ENCODE results near the gene IQCE.

The IQCE gene

DNA sequence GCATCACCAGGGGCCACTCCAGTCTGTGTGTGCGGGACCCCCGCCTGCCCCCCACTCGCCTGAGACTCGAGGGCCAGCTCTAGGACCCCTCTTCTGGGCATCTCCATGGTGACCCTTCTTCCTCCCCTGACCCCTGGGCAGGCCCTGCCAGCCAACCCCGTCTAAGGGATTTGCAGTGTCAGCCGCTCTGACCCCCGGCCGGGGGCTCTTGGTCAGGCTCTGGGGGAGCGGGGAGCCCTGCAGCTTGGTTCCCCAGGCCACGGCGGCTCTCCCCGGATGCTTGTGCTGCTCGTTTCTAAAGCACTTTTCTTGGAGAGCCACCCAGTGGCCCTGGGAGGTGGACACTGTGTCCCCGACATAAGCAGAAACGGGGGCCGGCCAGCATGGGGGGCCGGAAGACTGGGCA is 78.3 kb downstream of the IQCE start:
- no peak for DNase-seq

DNA sequence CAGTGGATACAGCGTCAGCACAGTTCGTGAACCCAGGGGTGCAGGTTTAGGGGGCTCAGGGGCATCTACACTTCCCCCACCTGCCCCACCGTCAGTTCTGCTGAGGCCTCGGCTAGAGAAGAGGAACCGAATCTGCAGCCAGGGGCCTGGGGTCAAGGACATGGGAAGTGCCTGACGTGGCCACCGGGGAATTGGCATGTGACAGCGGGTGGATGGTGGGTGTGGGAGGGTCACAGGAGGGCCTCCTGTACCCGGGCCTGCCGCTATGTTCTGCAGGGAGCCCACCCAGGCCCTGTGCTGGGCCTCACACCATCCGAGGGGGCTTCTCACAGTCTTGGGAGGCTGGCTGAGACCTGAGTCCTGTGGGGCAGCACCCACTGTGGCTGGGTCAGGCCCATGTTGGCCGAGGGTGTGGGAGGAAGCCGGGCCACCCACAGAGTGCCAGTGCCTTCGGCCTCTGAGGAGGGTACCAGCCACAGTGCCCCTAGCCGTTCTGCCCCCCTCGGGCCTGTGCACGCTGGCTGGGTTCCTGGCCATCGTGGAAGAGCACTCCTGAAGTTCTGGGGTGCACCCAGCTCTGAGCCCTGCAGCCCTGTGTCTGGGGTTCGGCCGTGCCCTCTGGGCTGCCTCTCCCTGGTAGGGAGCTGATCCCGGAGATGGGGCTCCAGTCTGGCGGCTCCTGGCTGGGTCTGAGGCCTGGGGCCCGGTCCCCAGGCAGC is 78.9 kb downstream of the IQCE start:
- DNase-seq = no peak

DNA sequence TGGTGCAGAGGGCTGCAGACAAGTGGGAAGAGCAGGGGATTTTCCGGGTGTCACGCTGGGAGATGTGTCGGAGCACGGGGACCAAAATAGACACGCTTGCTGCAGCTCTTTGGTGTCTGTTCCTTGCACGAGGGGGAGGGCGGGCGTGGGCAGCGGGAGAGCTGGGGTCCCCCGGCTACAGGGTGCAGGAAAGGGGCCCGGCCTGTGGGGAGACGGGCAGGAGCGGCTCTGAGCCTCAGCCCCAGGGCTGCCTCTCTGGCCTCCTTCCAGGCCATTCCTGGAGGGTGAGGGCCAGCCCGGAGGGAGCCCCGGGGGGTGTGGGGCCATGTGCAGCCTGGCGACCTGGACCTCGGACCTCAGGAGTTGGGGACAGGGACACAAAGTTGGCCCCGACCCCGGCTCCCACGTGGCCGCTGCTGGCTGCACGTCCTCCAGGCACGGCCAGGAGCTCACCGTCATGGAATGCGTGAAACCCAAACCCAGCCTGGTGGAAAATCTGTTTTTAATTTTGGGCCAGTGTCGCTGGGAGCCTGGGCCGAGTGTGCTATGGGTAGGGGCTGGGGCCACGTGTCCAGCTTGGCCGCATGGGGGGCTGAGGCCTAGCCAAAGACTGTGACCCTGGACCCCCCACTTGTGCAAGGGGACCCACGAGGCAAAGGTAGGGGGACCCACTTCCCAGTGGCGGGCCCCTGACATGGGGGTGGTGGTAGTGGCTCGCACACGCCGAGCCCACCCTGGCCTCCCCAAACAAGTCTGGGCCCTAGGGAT is 79.6 kb downstream of the IQCE start:
- no peak for DNase-seq

GRCh38 chr7:2639181-2639681 is 80.5 kb downstream of the IQCE start:
- no peak for DNase-seq

- no peak for DNase-seq
Measured at GRCh38 chr7:2639695-2640481, 81.1 kb downstream of the IQCE start.

- DNase-seq = no peak
Measured at GRCh38 chr7:2640482-2640830, 81.7 kb downstream of the IQCE start.

DNA sequence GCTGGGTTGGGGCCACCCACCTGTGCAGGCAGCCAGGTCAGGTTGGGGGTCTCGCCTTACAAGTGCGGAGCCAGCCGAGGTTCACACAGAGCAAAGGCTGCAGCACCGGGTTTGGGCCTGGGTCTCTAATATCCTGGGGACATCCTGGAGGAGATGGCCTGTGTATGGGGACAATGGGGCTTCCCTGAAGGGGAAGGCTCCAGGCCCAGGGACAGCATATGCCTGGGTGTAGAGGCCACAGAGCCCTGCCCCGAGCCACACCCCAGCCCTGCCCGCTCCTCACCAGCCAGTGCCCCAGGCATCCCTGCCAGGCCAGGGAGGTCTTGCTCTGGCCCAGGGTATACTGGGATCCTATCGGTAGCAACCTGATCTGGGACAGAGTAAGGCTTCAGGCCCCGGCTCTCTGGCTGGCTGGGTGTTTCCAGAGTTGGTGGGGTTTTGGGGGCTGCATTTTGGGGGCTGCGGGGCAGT is 82.1 kb downstream of the IQCE start:
- no peak for DNase-seq

- DNase-seq = no peak
Measured at GRCh38 chr7:2641406-2642393, 82.9 kb downstream of the IQCE start.

- no peak for DNase-seq
Measured at GRCh38 chr7:2643386-2644219, 84.8 kb downstream of the IQCE start.

GRCh38 chr7:2644220-2644561 is 85.4 kb downstream of the IQCE start:
- DNase-seq = no peak

- no peak for DNase-seq
Measured at GRCh38 chr7:2644562-2645273, 85.9 kb downstream of the IQCE start.

GRCh38 chr7:2645274-2645868 is 86.6 kb downstream of the IQCE start:
- DNase-seq = peak; percentile 55 to 61

DNA sequence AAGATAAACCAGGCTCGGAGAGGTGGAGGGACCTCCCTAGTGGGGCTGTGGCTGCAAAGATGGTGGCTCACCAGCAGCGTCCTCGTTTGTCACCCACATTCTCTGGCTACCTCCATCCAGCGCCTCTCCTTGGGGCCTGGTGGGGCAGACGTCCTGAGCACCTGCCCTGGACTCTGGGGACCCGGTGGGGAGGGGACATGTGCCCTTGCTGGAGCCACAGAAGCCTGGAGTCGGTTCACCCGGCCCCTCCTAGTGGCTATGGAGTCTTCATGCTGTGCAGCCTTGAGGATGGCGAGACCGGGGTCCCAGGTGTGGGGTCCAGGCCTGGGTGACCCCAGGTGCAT is 87.5 kb downstream of the IQCE start:
- no peak for DNase-seq

DNA sequence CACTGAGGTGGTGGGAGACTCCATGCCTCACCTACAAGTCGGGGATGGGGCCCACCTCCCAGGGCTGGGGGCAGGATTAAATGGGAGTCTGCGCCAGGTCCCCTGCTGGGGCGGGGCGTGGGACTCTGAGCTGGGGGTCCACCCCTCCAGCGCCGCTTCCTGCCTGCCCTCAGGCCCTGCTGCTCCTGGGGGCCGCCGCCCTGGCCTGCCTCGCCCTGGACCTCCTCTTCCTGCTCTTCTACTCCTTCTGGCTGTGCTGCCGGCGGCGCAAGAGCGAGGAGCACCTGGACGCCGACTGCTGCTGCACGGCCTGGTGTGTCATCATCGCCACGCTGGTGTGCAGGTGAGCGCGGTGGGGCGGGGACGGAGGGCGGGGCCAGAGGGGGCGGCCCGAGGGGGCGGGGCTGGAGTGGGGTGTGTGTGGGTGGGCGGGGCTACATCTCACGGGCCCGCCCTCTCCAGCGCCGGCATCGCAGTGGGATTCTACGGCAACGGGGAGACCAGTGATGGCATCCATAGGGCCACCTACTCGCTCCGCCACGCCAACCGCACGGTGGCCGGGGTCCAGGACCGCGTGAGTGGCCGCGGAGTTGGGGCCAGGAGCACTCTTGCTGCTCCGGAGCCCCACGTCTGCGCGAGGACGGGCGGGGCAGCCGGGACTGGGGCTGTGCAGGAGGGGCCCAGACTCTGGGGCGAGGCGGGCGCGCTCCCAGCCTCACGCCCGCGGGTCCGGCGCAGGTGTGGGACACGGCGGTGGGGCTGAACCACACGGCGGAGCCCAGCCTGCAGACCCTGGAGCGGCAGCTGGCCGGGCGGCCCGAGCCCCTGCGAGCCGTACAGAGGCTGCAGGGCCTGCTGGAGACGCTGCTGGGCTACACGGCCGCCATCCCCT is 88.1 kb downstream of the IQCE start:
- DNase-seq = no peak

DNA sequence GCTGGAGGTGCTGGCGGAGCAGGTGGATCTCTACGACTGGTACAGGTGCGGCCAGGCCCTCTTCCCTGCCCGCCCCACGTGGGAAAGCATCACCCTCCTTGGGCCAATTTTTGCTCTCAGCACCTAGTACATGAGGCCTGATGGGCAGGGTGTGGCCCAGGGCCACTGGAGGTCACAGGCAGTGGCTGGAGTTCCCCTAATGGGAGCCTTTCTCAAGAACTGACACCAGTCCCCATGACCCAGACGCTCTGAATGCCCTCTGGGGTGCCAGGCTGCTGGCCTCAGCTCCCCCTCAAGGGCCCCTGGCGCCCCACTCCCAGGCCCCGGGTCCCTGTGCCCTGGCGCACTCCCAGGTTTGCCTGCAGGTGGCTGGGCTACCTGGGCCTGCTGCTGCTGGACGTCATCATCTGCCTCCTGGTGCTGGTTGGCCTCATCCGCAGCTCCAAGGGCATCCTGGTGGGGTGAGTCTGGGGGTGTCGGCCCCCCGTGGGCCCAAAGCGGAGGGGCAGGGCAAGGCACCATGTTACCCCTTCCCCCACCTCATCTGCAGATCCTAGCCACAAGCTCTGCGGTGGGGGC is 88.9 kb downstream of the IQCE start:
- DNase-seq = no peak

GRCh38 chr7:2649139-2649838 is 90.5 kb downstream of the IQCE start:
- DNase-seq = no peak

- no peak for DNase-seq
Measured at GRCh38 chr7:2649991-2650390, 91.2 kb downstream of the IQCE start.

GRCh38 chr7:2650451-2650850 is 91.7 kb downstream of the IQCE start:
- no peak for DNase-seq
